IMR-90 (cell line): ENCODE data around the gene RAB8B. TPM values are rescaled to one million over a fixed set of nuclear protein-coding genes. Genes with fewer than 3 reads are reported as not detected.

Experiments used
- ATAC-seq: fragments of 200-7000 bp; cut with Tn5 transposase; 2 replicates; pipeline ENCODE4 v1.9.1; 2020; ENCODE audit warnings: low read depth, mild to moderate bottlenecking, moderate library complexity
- BruUV-seq: library from RNA; stranded (reverse); fragments of 400-500 nt; replicated peaks from 2 replicates; lab custom pipeline; 2021; lab: Mats Ljungman, UMichigan
- CTCF ChIA-PET: fragments of 300-600 bp; formaldehyde crosslinking; extraction: SDS; loops from one replicate; lab custom pipeline; 2021; ENCODE audit warnings: antibody characterized with exemption; lab: Yijun Ruan, JAX
- POLR2A ChIA-PET: fragments of 300-600 bp; sonication (Branson Sonifier 250); formaldehyde crosslinking; loops from one replicate; lab custom pipeline; 2022; ENCODE audit warnings: antibody characterized with exemption; ENCODE audit not compliant: unreplicated experiment; lab: Charles Lee
- DNase-seq: peaks from one replicate; pipeline ENCODE4 v3.0.0; 2013
- H2AFZ ChIP-seq: replicated peaks from 2 replicates; pipeline ENCODE3; 2013; ENCODE audit warnings: low read length, mild to moderate bottlenecking; ENCODE audit not compliant: poor library complexity
- H2AK5ac ChIP-seq: 2 replicates; pipeline ENCODE4 v1.6.1; 2013; ENCODE audit warnings: low read depth, low read length, inconsistent platforms
- H2AK9ac ChIP-seq: replicated peaks from 2 replicates; pipeline ENCODE3; 2013; ENCODE audit warnings: mild to moderate bottlenecking, low read depth, low read length, moderate library complexity; ENCODE audit not compliant: poor library complexity
- H2BK120ac ChIP-seq: 2 replicates; pipeline ENCODE4 v1.6.1; 2013; ENCODE audit warnings: low read depth, low read length, inconsistent platforms
- H2BK15ac ChIP-seq: 3 replicates; pipeline ENCODE4 v1.6.1; 2013; ENCODE audit warnings: low read depth, low read length, inconsistent platforms
- H2BK20ac ChIP-seq: 2 replicates; pipeline ENCODE4 v1.6.1; 2013; ENCODE audit warnings: low read depth, mild to moderate bottlenecking, inconsistent platforms, low read length, moderate library complexity
- H2BK5ac ChIP-seq: 2 replicates; pipeline ENCODE4 v1.6.1; 2013; ENCODE audit warnings: mild to moderate bottlenecking, low read depth, low read length, inconsistent platforms; ENCODE audit not compliant: poor library complexity, severe bottlenecking
- H3K14ac ChIP-seq: replicated peaks from 2 replicates; pipeline ENCODE4 v1.6.1; 2013; ENCODE audit warnings: low read depth, low read length, inconsistent platforms
- H3K18ac ChIP-seq: 2 replicates; pipeline ENCODE4 v1.6.1; 2013; ENCODE audit warnings: low read depth, low read length, control low read depth
- H3K23ac ChIP-seq: 2 replicates; pipeline ENCODE4 v1.6.1; 2013; ENCODE audit warnings: low read depth, low read length, inconsistent platforms
- H3K27ac ChIP-seq: 2 replicates; pipeline ENCODE4 v1.5.1; 2013; ENCODE audit warnings: mild to moderate bottlenecking, control low read depth, low read length; ENCODE audit not compliant: insufficient read depth
- H3K27me3 ChIP-seq: 2 replicates; pipeline ENCODE4 v1.6.1; 2013; ENCODE audit warnings: low read length; ENCODE audit not compliant: control insufficient read depth, insufficient read depth
- H3K36me3 ChIP-seq: 2 replicates; pipeline ENCODE4 v1.6.1; 2013; ENCODE audit warnings: low read length, mixed read lengths; ENCODE audit not compliant: control insufficient read depth, insufficient read depth
- H3K4ac ChIP-seq: 2 replicates; pipeline ENCODE4 v1.6.1; 2013; ENCODE audit warnings: low read depth, low read length, inconsistent platforms
- H3K4me1 ChIP-seq: 2 replicates; pipeline ENCODE4 v1.6.1; 2013; ENCODE audit warnings: low read length, mixed read lengths; ENCODE audit not compliant: control insufficient read depth, insufficient read depth
- H3K4me2 ChIP-seq: 2 replicates; pipeline ENCODE4 v1.6.1; 2013; ENCODE audit warnings: low read depth, mild to moderate bottlenecking, control low read depth, low read length, moderate library complexity
- H3K4me3 ChIP-seq: 2 replicates; pipeline ENCODE4 v1.5.1; 2013; ENCODE audit warnings: low read depth, mild to moderate bottlenecking, control low read depth, low read length, moderate library complexity; ENCODE audit not compliant: insufficient read depth
- H3K56ac ChIP-seq: 2 replicates; pipeline ENCODE4 v1.6.1; 2013; ENCODE audit warnings: low read length, inconsistent platforms; ENCODE audit not compliant: insufficient read depth; ENCODE audit errors: extremely low read depth
- H3K79me1 ChIP-seq, 2 experiments: 2 replicates each; pipeline ENCODE4 v1.6.1; 2013; ENCODE audit warnings: low read length in 2 of 2, inconsistent platforms in 1 of 2, low read depth in 1 of 2
- H3K9ac ChIP-seq: 2 replicates; pipeline ENCODE4 v1.6.1; 2013; ENCODE audit warnings: low read depth, low read length, control low read depth
- H3K9me1 ChIP-seq: 2 replicates; pipeline ENCODE4 v1.6.1; 2013; ENCODE audit warnings: low read length, inconsistent platforms; ENCODE audit not compliant: insufficient read depth
- H3K9me3 ChIP-seq: 2 replicates; pipeline ENCODE4 v1.6.1; 2013; ENCODE audit warnings: low read length; ENCODE audit not compliant: control insufficient read depth, insufficient read depth
- H4K20me1 ChIP-seq: 2 replicates; pipeline ENCODE4 v1.6.1; 2013; ENCODE audit warnings: low read length, inconsistent platforms; ENCODE audit not compliant: insufficient read depth
- H4K5ac ChIP-seq: 2 replicates; pipeline ENCODE4 v1.6.1; 2013; ENCODE audit warnings: mild to moderate bottlenecking, low read depth, low read length, control low read depth
- H4K8ac ChIP-seq, 2 experiments: 2 replicates each; pipeline ENCODE4 v1.6.1; 2013; ENCODE audit warnings: low read depth in 2 of 2, low read length in 2 of 2, control low read depth in 1 of 2, inconsistent platforms in 1 of 2
- H4K91ac ChIP-seq: 2 replicates; pipeline ENCODE4 v1.6.1; 2013; ENCODE audit warnings: low read depth, low read length, inconsistent platforms; ENCODE audit not compliant: insufficient read depth
- BHLHE40 ChIP-seq: fragments of 150-350 bp; IDR thresholded peaks from 2 replicates; pipeline ENCODE4 v1.6.1; 2016; ENCODE audit warnings: mild to moderate bottlenecking, low read depth, low read length
- CEBPB ChIP-seq: IDR thresholded peaks from 2 replicates; pipeline ENCODE4 v1.6.1; 2012; ENCODE audit warnings: low read depth, low read length, improper control_type of control experiment
- FOS ChIP-seq: fragments of 150-350 bp; IDR thresholded peaks from 2 replicates; pipeline ENCODE4 v1.6.1; 2016; ENCODE audit warnings: low read depth, low read length
- MAZ ChIP-seq: IDR thresholded peaks from 2 replicates; pipeline ENCODE4 v1.6.1; 2012; ENCODE audit warnings: low read depth, mild to moderate bottlenecking, low read length, improper control_type of control experiment, moderate library complexity, borderline replicate concordance
- MXI1 ChIP-seq: IDR thresholded peaks from 2 replicates; pipeline ENCODE4 v1.6.1; 2012; ENCODE audit warnings: low read depth, mild to moderate bottlenecking, low read length, moderate library complexity, borderline replicate concordance
- NFE2L2 ChIP-seq: fragments of 150-350 bp; IDR thresholded peaks from 2 replicates; pipeline ENCODE4 v1.6.1; 2016; ENCODE audit warnings: low read depth, mild to moderate bottlenecking, low read length
- RAD21 ChIP-seq: IDR thresholded peaks from 2 replicates; pipeline ENCODE4 v1.6.1; 2012; ENCODE audit warnings: low read length, improper control_type of control experiment
- RCOR1 ChIP-seq: IDR thresholded peaks from 2 replicates; pipeline ENCODE4 v1.6.1; 2012; ENCODE audit warnings: mild to moderate bottlenecking, low read length, improper control_type of control experiment; ENCODE audit not compliant: insufficient replicate concordance
- RFX5 ChIP-seq: IDR thresholded peaks from 2 replicates; pipeline ENCODE4 v1.8.0; 2012; ENCODE audit warnings: low read depth, mild to moderate bottlenecking, low read length, moderate library complexity
- SMC3 ChIP-seq: fragments of 150-350 bp; IDR thresholded peaks from 2 replicates; pipeline ENCODE4 v1.6.1; 2016; ENCODE audit warnings: low read depth, mild to moderate bottlenecking, antibody characterized with exemption, low read length, moderate library complexity
- WGBS, 2 experiments: methylation state at CpG; one replicate each; pipeline versions ENCODE4 v1.1.5 to v1.1.7; 2013; ENCODE audit warnings: missing lambda C conversion rate in 2 of 2; ENCODE audit not compliant: insufficient read length in 1 of 2; ENCODE audit errors: extremely low coverage in 2 of 2; 5-methylcytosine and 5-hydroxymethylcytosine counted together
- dilution Hi-C: fragments of 300-500 bp; cut with HindIII; formaldehyde crosslinking; loops from one replicate; pipeline ENCODE4 v1.14.3; 2018; ENCODE audit warnings: low sequenced_read_pairs; ENCODE audit not compliant: unreplicated experiment
- in situ Hi-C: fragments of 300-500 bp; cut with MboI; formaldehyde crosslinking; loops from 3 replicates; pipeline ENCODE4 v1.14.3; 2019; ENCODE audit warnings: low sequenced_read_pairs, inconsistent platforms, mixed read lengths
- intact Hi-C: fragments of 100-400 bp; cut with micrococcal nuclease; formaldehyde crosslinking; loops from 2 replicates; pipeline ENCODE4 v1.10.0; 2022
- polyA plus RNA-seq, 3 experiments: library from polyadenylated mRNA; depleted of rRNA; stranded (reverse); fragments of >200 nt; gene quantifications; 2 replicates each; pipeline ENCODE4 v1.2.3, GENCODE V29; 2012; ENCODE audit warnings: low replicate concordance in 1 of 3
- total RNA-seq: library from RNA; depleted of rRNA; stranded (reverse); fragments of >200 nt; gene quantifications from 2 replicates; pipeline ENCODE4 v1.2.3, GENCODE V29; 2012
- TF ChIP-seq, protein P1 (sequence below): fragments of 150-350 bp; IDR thresholded peaks from 2 replicates; pipeline ENCODE4 v1.6.1; 2017; ENCODE audit warnings: mild to moderate bottlenecking, antibody characterized with exemption, low read length, low read depth
- TF ChIP-seq, protein P2 (sequence below): conservative IDR thresholded peaks from 2 replicates; pipeline ENCODE4 v1.5.1; 2012; ENCODE audit warnings: mild to moderate bottlenecking, low read depth, low read length, improper control_type of control experiment

Gene RAB8B
- total and polyA plus RNA-seq, 2 of the 4 experiments (the other 2 are of a cell fraction): 19.4 to 29.4 TPM

DNA sequence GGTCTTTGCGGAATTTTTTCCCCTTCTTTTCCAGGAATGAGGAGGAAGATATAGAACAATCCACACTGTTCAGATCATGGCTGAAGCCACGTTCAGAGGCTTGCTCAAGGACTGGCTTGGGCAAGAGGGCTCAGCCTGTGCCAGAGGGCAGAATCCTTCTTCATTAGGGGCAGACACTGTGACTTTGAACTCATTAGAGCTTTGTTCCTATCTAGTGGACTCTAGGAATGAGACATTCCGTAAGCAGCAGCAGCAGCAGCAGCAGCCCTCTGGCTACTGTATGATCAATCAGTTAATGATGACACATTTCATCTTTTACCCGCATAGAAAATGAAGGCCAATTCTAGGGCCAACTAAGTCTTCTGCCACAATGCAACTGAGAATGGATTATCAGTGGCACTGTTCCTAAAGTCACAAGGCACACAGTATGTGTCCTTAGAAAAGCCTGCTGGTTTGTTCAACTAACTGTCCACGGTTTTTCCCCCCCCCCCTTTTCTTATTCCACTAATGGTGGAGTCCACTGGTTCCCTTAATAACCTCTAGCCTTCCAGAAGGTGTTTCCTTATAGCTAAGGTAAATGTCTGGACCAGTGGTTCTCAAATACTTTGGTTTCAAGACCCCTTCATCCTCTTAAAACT lies 1.7 kb upstream of the RAB8B start:
- Histone ChIP-seq H2BK120ac (0 out of 2 replicates have a peak overlapping the region, but pooled peaks have one; percentile 25), H2BK5ac (no peak overlapping the region), H3K79me1 (peaks cover 17 to 32% of the 10 kb centered on the region in 2 experiments), H3K56ac (no peak overlapping the region), H3K36me3 (no peaks in the 10 kb centered on the region), H3K9me1 (peaks cover 15% of the 10 kb centered on the region), H3K4me2 (no peak overlapping the region), H2BK20ac (no peak overlapping the region), H4K20me1 (peaks cover 12% of the 10 kb centered on the region; the same call in 1 of the 2 replicates), H4K91ac (no peak overlapping the region), H3K9me3 (no peaks in the 10 kb centered on the region), H2AK5ac (no peak overlapping the region; the same call in 1 of the 2 replicates), H4K5ac (no peak overlapping the region), H3K4me3 (no peak overlapping the region), H3K23ac (no peak overlapping the region), H3K14ac (no peak overlapping the region), H3K27ac (no peak overlapping the region), H2BK15ac (peak overlapping the region; percentile 51; the same call in 1 of the 3 replicates), H3K9ac (no peak overlapping the region), H2AFZ (peak overlapping the region; percentile 39), H4K8ac (no peak overlapping the region), H3K4ac (peak overlapping the region; percentile 43; the same call in 1 of the 2 replicates), H3K18ac (no peak overlapping the region), H3K27me3 (no peaks in the 10 kb centered on the region), H2AK9ac (no peak overlapping the region), H3K4me1 (peaks cover 10% of the 10 kb centered on the region)
- TF ChIP-seq RCOR1 (no peak), NFE2L2 (no peak), RAD21 (no peak), MXI1 (no peak), SMC3 (no peak), MAZ (no peak), BHLHE40 (no peak), CEBPB (no peak), RFX5 (no peak), FOS (no peak)
- TF ChIP-seq, protein P1, sequence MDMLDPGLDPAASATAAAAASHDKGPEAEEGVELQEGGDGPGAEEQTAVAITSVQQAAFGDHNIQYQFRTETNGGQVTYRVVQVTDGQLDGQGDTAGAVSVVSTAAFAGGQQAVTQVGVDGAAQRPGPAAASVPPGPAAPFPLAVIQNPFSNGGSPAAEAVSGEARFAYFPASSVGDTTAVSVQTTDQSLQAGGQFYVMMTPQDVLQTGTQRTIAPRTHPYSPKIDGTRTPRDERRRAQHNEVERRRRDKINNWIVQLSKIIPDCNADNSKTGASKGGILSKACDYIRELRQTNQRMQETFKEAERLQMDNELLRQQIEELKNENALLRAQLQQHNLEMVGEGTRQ: no peak
- TF ChIP-seq, protein P2, sequence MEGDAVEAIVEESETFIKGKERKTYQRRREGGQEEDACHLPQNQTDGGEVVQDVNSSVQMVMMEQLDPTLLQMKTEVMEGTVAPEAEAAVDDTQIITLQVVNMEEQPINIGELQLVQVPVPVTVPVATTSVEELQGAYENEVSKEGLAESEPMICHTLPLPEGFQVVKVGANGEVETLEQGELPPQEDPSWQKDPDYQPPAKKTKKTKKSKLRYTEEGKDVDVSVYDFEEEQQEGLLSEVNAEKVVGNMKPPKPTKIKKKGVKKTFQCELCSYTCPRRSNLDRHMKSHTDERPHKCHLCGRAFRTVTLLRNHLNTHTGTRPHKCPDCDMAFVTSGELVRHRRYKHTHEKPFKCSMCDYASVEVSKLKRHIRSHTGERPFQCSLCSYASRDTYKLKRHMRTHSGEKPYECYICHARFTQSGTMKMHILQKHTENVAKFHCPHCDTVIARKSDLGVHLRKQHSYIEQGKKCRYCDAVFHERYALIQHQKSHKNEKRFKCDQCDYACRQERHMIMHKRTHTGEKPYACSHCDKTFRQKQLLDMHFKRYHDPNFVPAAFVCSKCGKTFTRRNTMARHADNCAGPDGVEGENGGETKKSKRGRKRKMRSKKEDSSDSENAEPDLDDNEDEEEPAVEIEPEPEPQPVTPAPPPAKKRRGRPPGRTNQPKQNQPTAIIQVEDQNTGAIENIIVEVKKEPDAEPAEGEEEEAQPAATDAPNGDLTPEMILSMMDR: no peak
- ChIA-PET POLR2A (no interaction called here), CTCF (no interaction called here)
- BruUV-seq: no TSS peak
- in situ Hi-C loops: no loop called here
- 56% methylated on average over 1 of the region's 5 CpGs; no CpG with 5 or more reads in 1 of the 2 experiments for WGBS, 2 experiments
- ATAC-seq: no peak
- dilution Hi-C loops: no loop called here
- no peak for DNase-seq
- intact Hi-C loops: loop anchor here (2.0 kb wide), 1 partner anchor 89 kb away; the partner anchor contains the start of gene APH1B
